GM19193 (cell line): ENCODE data around the gene PSMC5.
"Not testable (repeated sequence)": the region's sequence is repeated elsewhere in the genome, so short reads cannot be mapped to it uniquely, and the experiment has no call there.

Experiments
- POLR2A ChIP-seq: IDR thresholded peaks from 4 replicates; pipeline ENCODE4 v1.6.1; 2011; ENCODE audit not compliant: insufficient read depth, insufficient read length; ENCODE audit errors: extremely low read depth

PSMC5 gene

DNA sequence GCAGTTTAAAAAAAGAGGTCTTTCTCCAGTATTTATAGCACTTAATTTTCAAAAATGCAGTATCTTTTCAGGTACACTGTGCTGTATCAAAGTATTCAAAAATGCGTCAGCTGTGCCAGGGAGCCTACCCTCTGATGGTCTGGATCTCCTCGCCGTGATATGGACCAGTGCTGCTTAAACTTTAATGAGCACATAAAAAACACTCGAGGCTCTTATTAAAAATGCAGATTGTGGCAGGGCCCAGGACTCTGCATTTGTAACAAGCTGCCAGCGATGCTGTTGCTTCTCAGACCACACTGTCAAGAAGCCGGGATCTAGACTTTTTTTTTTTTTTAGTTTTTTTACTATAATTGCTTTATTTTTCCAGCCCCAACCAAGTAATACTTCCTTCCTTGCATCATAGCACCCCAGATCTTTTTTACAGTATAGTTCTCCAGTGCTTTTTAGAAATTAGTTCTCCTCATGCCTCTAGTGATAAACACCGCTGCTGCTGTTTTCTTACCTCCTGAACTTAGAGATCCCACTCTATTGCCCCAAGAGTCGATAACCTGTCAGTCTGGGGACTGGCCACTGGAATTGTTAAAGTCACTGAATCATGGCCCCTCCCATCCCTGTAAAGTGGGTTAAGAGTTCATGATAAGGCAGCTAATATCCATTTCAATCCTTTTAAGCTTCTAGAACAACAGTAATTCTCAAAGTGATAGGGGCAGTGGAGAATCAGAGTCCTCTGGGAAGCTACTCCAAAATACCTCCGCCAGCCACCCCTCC lies 16.9 kb downstream of the PSMC5 start:
- no peak for TF ChIP-seq POLR2A

DNA sequence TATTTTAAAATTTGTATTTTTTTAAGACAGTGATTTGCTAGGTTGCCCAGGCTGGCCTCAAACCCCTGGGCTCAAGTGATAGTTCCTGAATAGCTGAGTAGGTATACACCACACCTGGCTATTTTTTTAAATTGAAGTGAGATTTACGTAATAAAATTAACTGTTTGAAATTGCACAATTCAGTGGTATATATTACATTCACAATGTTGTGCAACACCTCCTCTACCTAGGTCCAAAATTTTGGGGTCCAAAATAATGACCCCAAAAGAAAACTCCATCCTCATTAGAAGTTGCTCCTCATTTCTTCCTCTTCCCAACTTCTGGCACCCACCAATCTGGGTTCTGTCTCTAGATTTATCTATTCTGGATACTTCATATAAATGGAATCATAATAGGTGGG lies 18.3 kb downstream of the PSMC5 start:
- no peak for TF ChIP-seq POLR2A

DNA sequence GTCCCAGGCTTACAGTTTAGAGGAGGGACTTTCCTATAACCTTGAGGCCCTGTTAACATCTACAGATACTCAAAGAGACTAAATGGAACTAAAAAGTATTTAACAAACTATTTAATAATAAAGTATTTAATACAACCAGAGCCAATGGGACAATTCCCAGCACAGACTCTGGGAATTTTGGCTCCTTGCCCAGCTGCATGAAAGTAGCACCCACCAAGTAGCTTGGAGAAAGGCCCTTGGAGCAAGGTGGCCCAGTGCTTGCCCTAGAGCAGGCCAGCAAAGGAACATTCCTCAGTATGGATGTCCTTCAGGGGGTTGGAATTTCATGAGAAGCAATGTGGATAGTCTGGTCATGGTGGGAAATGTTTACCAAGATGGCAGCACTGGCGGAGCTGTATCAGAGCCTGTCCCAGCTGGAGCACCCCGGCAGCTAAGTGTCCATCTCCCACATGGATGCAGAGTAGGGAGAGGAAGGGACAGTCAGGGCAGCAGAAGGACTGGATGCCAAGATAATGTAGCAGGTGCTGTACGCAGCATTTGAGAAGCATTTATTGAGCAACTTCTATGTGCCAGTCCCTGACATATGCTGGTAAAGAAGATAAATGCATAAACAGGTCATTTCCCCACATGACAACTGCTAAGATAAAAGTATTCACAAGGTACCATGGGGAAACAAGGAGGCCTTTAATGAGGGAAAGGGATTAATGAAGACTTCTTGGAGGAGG lies 20.5 kb downstream of the PSMC5 start:
- no peak for TF ChIP-seq POLR2A

DNA sequence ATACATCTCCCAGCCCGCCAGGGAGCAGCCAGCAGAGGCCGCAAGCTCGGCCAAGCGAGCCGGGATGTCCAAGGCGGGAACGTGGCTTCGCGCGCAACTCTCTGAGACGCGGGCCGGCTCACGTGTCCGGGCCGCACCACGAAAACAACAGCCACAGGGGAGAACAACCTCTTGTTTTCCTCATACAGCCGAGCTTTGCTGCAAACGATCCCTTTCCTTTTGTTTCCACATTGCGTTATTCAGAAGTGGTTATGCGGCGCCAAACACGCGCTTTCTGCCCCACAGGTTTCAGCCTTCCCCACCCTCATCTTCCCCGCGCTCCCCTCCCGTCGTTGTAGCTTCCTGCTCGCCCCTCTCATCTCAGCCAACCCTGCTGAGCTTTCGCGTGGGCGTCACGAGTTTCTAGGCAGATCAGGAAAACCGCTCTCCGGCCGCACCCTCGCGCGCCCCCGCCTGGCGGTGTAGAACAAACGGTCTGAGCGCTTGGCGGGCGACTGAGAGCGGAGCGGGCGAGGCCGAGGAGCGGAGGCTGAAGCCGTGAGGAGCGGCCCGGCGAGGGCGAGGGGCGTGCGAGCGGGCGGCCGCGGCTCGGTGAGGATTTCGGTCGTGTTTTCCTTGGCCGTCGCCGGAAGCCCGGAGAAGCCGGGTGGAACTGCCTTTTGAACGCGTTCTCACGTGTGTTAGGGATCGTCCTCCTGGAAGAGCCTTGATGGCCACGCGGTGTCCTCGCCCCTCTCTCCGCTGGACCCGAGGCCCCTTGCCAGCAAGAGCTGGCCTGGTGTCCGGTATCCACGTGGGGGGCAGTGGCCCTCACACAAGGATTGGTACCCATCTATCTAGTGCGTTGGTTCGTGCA lies 21.8 kb downstream of the PSMC5 start:
- no peak for TF ChIP-seq POLR2A

DNA sequence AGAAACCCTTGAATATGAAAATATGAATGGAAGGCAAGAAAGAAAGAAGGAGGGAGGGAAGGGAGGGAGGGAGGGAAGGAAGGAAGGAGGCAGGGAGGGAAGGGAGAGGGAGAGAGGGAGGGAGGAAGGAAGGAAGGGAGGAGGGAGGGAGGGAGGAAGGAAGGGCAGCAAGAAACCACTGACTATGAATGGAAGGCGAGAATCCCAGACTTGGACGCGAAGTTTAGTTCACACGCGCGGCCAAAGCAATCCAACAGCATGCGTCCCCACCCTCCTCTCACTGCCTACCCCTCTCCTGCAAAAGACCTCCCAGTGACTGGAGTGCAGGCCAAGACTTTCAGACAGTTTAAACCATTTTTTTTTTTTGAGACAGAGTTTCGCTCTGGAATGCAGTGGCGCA lies 23.2 kb downstream of the PSMC5 start:
- no peak for TF ChIP-seq POLR2A

DNA sequence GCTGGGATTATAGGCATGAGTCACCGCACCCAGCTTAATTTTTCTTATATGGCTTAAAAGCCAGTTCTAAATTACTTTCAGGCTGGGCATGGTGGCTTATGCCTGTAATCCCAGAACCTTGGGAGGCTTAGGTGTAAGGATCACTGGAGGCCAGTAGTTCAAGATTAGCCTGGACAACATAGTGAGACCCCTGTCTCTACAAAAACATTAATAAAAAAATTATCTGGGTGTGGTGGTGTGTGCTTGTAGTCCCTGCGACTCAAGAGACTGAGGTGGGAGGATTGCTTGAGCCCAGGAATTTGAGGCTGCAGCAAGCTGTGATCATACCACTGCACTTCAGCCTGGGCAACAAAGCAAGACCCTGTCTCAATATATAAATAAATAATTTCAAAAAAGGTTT lies 26.0 kb downstream of the PSMC5 start:
- TF ChIP-seq POLR2A, result no peak

DNA sequence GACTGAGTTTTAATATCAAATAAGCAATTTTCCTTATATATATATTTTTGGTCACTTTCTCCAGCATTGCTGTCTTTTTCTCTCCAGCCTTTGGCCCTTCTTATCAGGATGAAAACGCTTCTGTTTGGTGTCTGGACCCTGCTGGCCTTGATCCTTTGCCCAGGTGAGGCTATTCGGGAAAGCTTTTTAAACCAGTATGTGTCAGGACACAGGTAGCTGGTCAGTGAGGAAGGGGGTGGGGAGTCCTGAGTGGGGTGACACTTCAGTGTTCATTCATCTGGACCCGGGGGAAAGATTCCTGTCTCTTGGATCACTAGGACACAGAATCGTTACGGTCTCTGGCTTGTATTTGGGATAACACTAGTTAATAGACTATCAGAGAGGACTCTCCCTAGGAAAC lies 27.5 kb downstream of the PSMC5 start:
- no peak for TF ChIP-seq POLR2A

DNA sequence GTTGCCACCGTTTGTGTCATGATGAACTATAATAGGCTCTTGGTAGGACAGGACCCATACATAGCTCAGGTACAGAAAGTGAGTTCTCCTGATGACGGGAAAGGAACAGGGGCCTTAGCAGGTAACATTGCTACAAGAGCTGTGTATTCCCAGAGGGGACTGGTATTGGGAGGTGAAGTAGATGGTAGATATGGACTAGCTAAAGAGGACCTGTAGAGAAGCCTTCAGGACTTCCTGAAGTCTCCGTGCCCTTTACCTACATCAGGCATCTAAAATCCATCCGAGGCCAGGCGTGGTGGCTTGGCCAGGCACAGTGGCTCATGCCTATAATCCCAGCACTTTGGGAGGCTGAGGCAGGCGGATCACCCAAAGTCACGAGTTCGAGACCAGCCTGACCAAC lies 28.0 kb downstream of the PSMC5 start:
- TF ChIP-seq POLR2A, result no peak

DNA sequence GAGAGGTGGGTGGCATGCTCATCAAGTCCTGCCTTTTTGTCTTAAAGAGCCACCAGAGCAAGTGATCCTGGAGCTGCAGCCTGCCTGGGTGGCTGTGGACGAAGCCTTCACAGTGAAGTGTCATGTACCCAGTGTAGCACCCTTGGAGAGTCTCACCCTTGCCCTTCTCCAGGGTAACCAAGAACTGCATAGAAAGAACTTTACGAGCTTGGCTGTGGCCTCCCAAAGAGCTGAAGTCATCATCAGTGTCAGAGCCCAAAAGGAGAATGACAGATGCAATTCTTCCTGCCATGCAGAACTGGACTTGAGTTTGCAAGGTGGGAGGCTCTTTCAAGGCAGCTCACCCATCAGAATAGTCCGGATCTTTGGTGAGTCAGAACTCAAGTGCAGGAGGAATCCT lies 32.0 kb downstream of the PSMC5 start:
- no peak for TF ChIP-seq POLR2A

DNA sequence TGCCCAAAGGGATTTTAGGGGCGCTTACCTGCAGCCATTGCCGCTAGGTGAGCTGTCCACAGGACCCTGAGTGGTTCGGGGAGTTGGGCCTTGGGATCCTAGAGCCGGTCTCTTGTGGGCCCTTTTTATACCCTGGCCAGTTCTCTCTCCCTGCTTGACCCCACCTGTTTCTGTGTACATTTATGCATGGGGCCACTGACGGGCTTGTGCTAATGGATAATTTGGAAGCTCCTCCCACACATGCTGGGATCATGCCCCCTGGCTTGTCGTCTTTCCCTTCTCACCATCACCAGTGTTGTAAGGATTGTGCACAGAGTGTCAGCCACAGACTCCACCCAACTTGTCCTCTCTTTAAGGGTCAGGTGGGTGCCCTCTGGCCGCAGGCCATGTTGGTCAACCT lies 46.3 kb downstream of the PSMC5 start, which contains the start of gene CSH2:
Gene CSH2 (minus strand): TSS at position 101 of the 400 bp plus-strand sequence. CDS start 63 bp downstream, at position 38.
- TF ChIP-seq POLR2A, result not testable (repeated sequence)

DNA sequence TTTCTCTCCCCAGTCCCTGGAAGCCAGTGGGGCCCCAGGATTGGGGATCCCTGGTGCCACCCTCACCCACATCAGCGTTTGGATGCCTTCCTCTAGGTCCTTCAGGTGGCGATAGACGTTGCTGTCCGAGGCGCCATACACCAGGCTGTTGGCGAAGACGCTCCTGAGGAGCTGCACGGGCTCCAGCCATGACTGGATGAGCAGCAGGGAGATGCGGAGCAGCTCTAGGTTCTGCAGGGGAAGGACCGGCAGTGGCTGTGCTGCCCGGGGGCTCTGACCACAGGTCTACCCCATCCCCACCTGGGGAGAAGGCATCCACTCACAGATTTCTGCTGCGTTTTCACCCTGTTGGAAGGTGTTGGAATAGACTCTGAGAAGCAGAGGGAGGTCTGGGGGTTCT lies 53.5 kb downstream of the PSMC5 start:
- TF ChIP-seq POLR2A, result no peak
